Measurements from ENCODE around the gene S100A9. TPM values are rescaled to one million over a fixed set of nuclear protein-coding genes. Genes with fewer than 3 reads are reported as not detected.

The S100A9 gene
- total RNA-seq, 1 donor from 2014 or later, result 1,065 TPM

DNA sequence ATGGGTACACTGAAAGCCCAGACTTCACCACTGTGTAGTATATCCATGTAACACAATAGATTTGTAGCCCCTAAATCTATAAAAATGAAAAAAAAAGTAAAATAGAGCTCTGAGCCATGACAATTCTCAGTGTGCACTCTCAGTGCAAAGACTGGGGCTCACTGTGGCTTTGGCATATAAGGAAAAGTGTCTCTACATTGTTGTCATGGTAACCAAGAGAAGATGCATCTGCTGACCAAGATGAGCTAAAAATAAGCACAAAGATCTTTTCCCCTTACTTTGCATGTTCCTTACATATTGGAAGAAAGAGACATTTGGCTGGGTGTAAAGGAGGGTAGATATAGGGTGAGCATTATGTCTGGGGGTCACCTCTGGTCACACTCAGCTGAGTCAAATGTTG, 21.0 kb upstream of the S100A9 start:
- TF ChIP-seq, protein P1, sequence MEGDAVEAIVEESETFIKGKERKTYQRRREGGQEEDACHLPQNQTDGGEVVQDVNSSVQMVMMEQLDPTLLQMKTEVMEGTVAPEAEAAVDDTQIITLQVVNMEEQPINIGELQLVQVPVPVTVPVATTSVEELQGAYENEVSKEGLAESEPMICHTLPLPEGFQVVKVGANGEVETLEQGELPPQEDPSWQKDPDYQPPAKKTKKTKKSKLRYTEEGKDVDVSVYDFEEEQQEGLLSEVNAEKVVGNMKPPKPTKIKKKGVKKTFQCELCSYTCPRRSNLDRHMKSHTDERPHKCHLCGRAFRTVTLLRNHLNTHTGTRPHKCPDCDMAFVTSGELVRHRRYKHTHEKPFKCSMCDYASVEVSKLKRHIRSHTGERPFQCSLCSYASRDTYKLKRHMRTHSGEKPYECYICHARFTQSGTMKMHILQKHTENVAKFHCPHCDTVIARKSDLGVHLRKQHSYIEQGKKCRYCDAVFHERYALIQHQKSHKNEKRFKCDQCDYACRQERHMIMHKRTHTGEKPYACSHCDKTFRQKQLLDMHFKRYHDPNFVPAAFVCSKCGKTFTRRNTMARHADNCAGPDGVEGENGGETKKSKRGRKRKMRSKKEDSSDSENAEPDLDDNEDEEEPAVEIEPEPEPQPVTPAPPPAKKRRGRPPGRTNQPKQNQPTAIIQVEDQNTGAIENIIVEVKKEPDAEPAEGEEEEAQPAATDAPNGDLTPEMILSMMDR (conservative IDR thresholded peaks at IDR 0.05), result no peak
- no peak for DNase-seq (ENCODE audit: extremely low spot score, unreplicated experiment)
- H3K9me3 Mint-ChIP-seq, result no peaks in the 10 kb centered on the region
- H3K27ac Mint-ChIP-seq, result no peak overlapping the region
- H3K27me3 Mint-ChIP-seq, result peaks cover 3% of the 10 kb centered on the region
- no peaks in the 10 kb centered on the region for H3K4me1 Mint-ChIP-seq (ENCODE audit: unreplicated experiment)
- H3K4me3 Mint-ChIP-seq, result no peak overlapping the region
- no peaks in the 10 kb centered on the region for H3K36me3 Mint-ChIP-seq

DNA sequence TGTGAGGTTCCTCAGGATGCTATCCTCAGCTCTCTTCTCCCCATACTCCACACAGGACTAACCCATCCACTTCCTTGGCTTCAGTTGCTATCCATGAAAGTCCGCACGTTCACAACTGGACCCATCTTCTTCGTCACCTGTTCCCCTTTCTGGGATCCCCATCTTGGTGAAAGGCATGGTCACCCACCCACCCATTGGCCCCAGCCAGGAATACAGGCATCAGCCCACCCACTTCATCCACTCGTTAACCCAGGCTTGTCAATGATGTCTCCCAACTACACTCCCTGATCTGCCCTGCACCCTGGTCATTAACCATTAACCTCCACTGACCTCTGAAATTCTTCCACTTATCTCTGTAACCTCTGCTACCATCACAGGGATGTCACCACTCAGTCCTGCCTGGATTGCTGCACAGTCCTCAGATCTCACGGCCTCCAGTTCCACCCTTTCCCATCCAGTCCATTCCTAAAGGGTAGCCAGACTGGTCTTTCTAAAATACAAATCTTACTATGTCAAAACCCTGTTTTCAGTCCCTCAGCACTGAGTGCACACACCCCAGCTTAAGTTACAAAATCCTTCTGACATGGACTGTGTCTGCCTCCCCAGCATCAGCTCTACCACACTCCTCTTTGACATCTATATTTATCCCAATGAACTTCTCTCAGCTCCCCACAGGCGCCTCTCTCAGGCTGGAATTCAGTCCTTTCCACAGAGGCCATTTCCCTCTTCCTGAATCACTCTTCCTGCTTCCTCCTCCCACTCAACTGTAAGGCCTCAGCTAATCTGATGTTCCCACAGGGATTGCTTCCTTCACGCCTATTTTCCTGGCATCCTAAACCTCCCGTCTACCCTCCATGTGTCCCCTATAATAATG, 19.4 kb upstream of the S100A9 start:
- Mint-ChIP-seq H3K4me1 (ENCODE audit: unreplicated experiment) (peaks cover under 1% of the 10 kb centered on the region), H3K27ac (no peak overlapping the region), H3K9me3 (no peaks in the 10 kb centered on the region), H3K4me3 (no peak overlapping the region), H3K27me3 (peaks cover 3% of the 10 kb centered on the region), H3K36me3 (no peaks in the 10 kb centered on the region)
- DNase-seq (ENCODE audit: extremely low spot score, unreplicated experiment), result no peak
- TF ChIP-seq, protein P1 (conservative IDR thresholded peaks at IDR 0.05), result no peak

DNA sequence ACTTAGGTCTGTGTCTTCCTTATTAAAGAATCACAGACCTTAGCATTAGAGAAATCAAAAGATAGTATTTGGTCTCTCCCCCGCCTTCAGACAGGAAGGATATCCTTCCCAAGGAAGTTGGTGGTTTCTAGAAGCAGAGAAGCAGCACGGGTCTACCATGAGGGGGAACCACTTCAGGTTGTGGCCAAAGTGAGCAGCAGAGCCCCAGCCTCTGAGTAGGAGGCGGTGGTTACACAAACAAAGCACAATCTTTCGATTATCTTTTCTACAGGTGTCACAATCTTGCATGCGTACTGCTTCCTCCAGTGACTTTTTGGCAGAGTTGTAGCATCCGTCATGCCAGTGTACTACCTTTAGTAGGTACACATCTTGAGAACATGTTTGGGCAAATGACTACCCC, 17.9 kb upstream of the S100A9 start:
- Mint-ChIP-seq H3K36me3 (no peaks in the 10 kb centered on the region), H3K4me1 (ENCODE audit: unreplicated experiment) (peaks cover 10% of the 10 kb centered on the region), H3K27ac (no peak overlapping the region), H3K4me3 (no peak overlapping the region), H3K27me3 (peaks cover 9% of the 10 kb centered on the region), H3K9me3 (no peaks in the 10 kb centered on the region)
- TF ChIP-seq, protein P1 (conservative IDR thresholded peaks at IDR 0.05), result no peak
- DNase-seq (ENCODE audit: extremely low spot score, unreplicated experiment), result no peak

DNA sequence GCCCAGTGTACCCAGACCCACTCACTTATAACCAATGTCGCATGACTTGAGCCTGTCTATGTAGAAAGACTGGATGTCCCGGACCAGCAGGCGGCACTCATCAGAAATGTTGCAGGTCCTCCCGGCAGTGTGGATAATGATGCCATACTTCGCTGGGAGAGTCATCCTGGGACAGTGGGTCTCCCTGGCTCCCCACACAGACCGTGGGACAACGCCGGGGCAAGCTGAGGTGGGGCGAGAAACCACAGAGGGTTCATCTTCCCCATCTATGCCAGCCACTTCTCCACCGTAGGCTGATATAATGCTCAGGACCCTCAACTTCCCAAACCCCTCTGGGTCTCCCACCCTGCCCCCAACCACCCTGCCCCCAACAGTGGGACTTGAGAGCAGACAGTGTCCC, 17.3 kb upstream of the S100A9 start:
- Mint-ChIP-seq H3K27ac (no peak overlapping the region), H3K36me3 (no peaks in the 10 kb centered on the region), H3K4me1 (ENCODE audit: unreplicated experiment) (peaks cover 10% of the 10 kb centered on the region), H3K9me3 (no peaks in the 10 kb centered on the region), H3K4me3 (no peak overlapping the region), H3K27me3 (peaks cover 9% of the 10 kb centered on the region)
- no peak for DNase-seq (ENCODE audit: extremely low spot score, unreplicated experiment)
- TF ChIP-seq, protein P1 (conservative IDR thresholded peaks at IDR 0.05), result no peak

DNA sequence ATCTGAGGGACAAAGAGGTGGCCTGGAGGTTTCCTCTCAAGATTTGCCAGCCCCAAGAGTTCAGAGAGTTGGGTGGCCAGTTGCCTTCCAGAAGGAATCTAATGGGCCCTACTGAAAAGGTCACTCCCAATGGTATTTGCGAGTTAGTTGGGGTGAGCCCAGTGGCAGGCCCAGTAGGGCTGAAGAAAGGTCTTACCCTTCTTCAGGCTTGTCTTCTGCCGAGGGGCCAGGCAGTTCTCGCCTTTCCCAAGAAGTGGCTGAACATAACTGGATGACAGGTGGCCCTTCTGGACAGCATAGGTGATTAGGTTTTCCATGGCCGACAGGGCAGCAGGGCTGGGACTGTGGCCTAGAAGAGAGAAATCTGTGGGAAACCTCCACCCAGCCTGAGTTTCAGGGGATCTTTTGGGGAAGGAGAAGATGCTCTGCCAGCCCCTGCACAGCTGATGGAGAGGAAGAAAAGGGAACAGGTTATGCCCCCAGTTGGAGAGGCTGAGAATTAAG, 16.2 kb upstream of the S100A9 start:
- Mint-ChIP-seq H3K4me3 (no peak overlapping the region), H3K4me1 (ENCODE audit: unreplicated experiment) (peaks cover 10% of the 10 kb centered on the region)

More for the DNA sequence above, 16.2 kb upstream of the S100A9 start:
- Mint-ChIP-seq H3K27ac (no peak overlapping the region), H3K36me3 (no peaks in the 10 kb centered on the region), H3K9me3 (no peaks in the 10 kb centered on the region), H3K27me3 (peaks cover 9% of the 10 kb centered on the region)
- TF ChIP-seq, protein P1 (conservative IDR thresholded peaks at IDR 0.05), result no peak
- no peak for DNase-seq (ENCODE audit: extremely low spot score, unreplicated experiment)

Data from type B pancreatic cell (in vitro differentiated cells).